T-helper 9 cell (primary cell): ENCODE measurements around the gene HMOX1.
"Not testable (repeated sequence)": the region's sequence is repeated elsewhere in the genome, so short reads cannot be mapped to it uniquely, and the experiment has no call there.

Experiments
- DNase-seq: peaks from one replicate; pipeline ENCODE4 v3.0.0-alpha.2; 2020

Gene HMOX1

GRCh38 chr22:35381424-35382009, 621 bp downstream of the HMOX1 start:
- no peak for DNase-seq

- DNase-seq: no peak
Measured at GRCh38 chr22:35383679-35384071, 2.8 kb downstream of the HMOX1 start.

- DNase-seq: no peak
Measured at GRCh38 chr22:35384527-35384926, 3.6 kb downstream of the HMOX1 start.

GRCh38 chr22:35384975-35385588, 4.2 kb downstream of the HMOX1 start:
- no peak for DNase-seq

- DNase-seq: no peak
Measured at GRCh38 chr22:35386670-35387288, 5.9 kb downstream of the HMOX1 start.

- no peak for DNase-seq
Measured at GRCh38 chr22:35390933-35391332, 10.0 kb downstream of the HMOX1 start.

- no peak for DNase-seq
Measured at GRCh38 chr22:35392357-35392756, 11.5 kb downstream of the HMOX1 start.

- no peak for DNase-seq
Measured at GRCh38 chr22:35393116-35394010, 12.5 kb downstream of the HMOX1 start.

GRCh38 chr22:35394011-35394312, 13.1 kb downstream of the HMOX1 start:
- DNase-seq: no peak

- no peak for DNase-seq
Measured at GRCh38 chr22:35394810-35395563, 14.1 kb downstream of the HMOX1 start.

- DNase-seq: not testable (repeated sequence)
Measured at GRCh38 chr22:35396622-35397021, 15.7 kb downstream of the HMOX1 start.

GRCh38 chr22:35397095-35397904, 16.4 kb downstream of the HMOX1 start:
- DNase-seq: no peak

- DNase-seq: no peak
Measured at GRCh38 chr22:35398591-35398973, 17.7 kb downstream of the HMOX1 start.

- no peak for DNase-seq
Measured at GRCh38 chr22:35399114-35399677, 18.3 kb downstream of the HMOX1 start.

GRCh38 chr22:35399678-35400500, 19.0 kb downstream of the HMOX1 start, which contains the start of gene MCM5:
Gene MCM5 (plus strand): TSS chr22:35400140. CDS start chr22:35400439, 299 bp downstream.
- DNase-seq: peak; percentile 95

- no peak for DNase-seq
Measured at GRCh38 chr22:35400501-35400790, 19.6 kb downstream of the HMOX1 start.

- DNase-seq: no peak
Measured at GRCh38 chr22:35401863-35402262, 21.0 kb downstream of the HMOX1 start.

GRCh38 chr22:35403356-35403755, 22.5 kb downstream of the HMOX1 start:
- DNase-seq: no peak

- no peak for DNase-seq
Measured at GRCh38 chr22:35404176-35404575, 23.3 kb downstream of the HMOX1 start.

GRCh38 chr22:35406443-35406842, 25.5 kb downstream of the HMOX1 start:
- DNase-seq: no peak

- DNase-seq: no peak
Measured at GRCh38 chr22:35407362-35407761, 26.5 kb downstream of the HMOX1 start.
